ENCODE measurements around the gene TRAPPC2.

DNA sequence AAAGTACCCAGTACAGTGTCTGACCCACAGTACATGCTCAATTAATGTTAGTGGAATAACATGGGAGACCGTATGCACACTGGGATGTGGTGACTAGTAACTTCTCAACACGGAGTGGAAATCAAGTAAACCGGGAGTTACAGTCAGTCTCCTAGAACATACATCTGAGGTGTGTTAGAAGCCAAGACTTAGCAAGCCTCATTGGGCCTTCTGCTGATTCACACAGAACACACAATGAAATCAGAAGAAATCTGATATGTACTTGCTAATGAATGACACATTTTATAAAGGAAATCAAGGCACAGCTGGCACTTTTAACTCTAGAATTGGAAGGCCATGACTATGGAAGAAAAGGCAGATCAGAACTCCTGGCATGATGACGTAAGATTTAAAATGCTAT, 13.0 kb downstream of the TRAPPC2 start:
- TF ChIP-seq GATA3 (IDR thresholded peaks at IDR 0.05; ENCODE audit: low read depth, low read length) (no peak), GATA2 (IDR thresholded peaks at IDR 0.05; ENCODE audit: low read depth, low read length) (no peak)
